Measurements from ENCODE around the gene GPC5. TPM values are rescaled to one million over a fixed set of nuclear protein-coding genes. Genes with fewer than 3 reads are reported as not detected.

The GPC5 gene
- total and polyA plus RNA-seq, 9 of the 15 experiments (the other 6 are each of a cell fraction or from before 2014, with no cell fraction given), result 0.18 to 0.27 TPM; not detected in 7

DNA sequence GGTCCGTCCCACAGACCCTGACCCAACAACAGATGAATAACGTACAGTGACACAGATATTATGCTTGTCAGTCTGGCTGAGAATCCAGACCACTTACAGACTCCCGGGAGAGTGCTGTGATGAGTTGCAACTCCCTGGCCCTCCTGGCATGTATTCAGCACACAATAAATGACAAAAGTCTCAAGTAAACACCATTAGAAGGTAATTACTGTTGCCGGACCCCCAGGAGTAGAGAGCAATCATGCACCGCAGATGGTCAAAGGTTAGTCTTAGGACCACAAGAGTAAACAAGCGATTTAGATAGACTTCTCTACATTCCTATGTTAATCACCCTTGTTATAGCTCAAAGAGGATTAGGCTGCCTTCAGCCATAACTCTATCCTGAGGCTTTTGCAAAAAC lies 1101.8 kb downstream of the GPC5 start:
- no peaks in the 10 kb centered on the region for H3K4me1 ChIP-seq (replicated peaks in 1 of 2; ENCODE audit: control insufficient read depth in 2 of 2, insufficient read depth in 2 of 2, low read length in 2 of 2)
- in situ Hi-C loops (cut with MboI) (no loop called here), intact Hi-C loops (cut with micrococcal nuclease) (no loop called here)
- ATAC-seq (no peak), FAIRE-seq (no peak), DNase-seq (ENCODE audit: extremely low read depth in 1 of 4, low spot score in 3 of 4) (no peak)
- no peaks in the 10 kb centered on the region for H3K27me3 ChIP-seq (ENCODE audit: control insufficient read depth in 2 of 2, insufficient read depth in 2 of 2, low read length in 2 of 2)
- no peak overlapping the region for H3K4me2 ChIP-seq (ENCODE audit: insufficient read depth, low read length)
- H3K36me3 ChIP-seq (ENCODE audit: control insufficient read depth, insufficient read depth, low read length), result no peaks in the 10 kb centered on the region
- H3K79me2 ChIP-seq (ENCODE audit: control insufficient read depth, insufficient read depth, low read length), result no peaks in the 10 kb centered on the region
- no TSS peak for BruUV-seq (replicated peaks)
- no peaks in the 10 kb centered on the region for H3K9me1 ChIP-seq (ENCODE audit: control insufficient read depth, insufficient read depth, low read length)
- H3K9ac ChIP-seq (ENCODE audit: insufficient read depth in 1 of 2, low read depth in 2 of 2, low read length in 2 of 2), result no peak overlapping the region
- H3K9me3 ChIP-seq (replicated peaks; ENCODE audit: control insufficient read depth, insufficient read depth, low read depth, low read length), result peaks cover 8% of the 10 kb centered on the region
- TF ChIP-seq COPS2 (conservative IDR thresholded peaks at IDR 0.05), result no peak
- TF ChIP-seq SETDB1 (IDR thresholded peaks at IDR 0.05; ENCODE audit: low read length), result no peak
- no peak for TF ChIP-seq TBP (optimal IDR thresholded peaks at IDR 0.05; ENCODE audit: low read depth, low read length)
- TF ChIP-seq C11orf30 (IDR thresholded peaks at IDR 0.05; ENCODE audit: low read depth), result no peak
- no peak for TF ChIP-seq FOS (IDR thresholded peaks at IDR 0.05; ENCODE audit: extremely low read depth, insufficient read length)
- no peak for TF ChIP-seq HNRNPLL (IDR thresholded peaks at IDR 0.05; ENCODE audit: low read depth, low read length, poor library complexity, severe bottlenecking)
- TF ChIP-seq TRIM24 (IDR thresholded peaks at IDR 0.05), result no peak
- TF ChIP-seq, protein P1, sequence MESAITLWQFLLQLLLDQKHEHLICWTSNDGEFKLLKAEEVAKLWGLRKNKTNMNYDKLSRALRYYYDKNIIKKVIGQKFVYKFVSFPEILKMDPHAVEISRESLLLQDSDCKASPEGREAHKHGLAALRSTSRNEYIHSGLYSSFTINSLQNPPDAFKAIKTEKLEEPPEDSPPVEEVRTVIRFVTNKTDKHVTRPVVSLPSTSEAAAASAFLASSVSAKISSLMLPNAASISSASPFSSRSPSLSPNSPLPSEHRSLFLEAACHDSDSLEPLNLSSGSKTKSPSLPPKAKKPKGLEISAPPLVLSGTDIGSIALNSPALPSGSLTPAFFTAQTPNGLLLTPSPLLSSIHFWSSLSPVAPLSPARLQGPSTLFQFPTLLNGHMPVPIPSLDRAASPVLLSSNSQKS (CRISPR knock-in tag; IDR thresholded peaks at IDR 0.05), result no peak
- H3K4me3 ChIP-seq, result no peak overlapping the region
- CTCF ChIA-PET (ENCODE audit: low intra/inter-chr PET ratio), result no interaction called here
- H3K27ac ChIP-seq (ENCODE audit: extremely low read depth, low read depth, low read length), result no peak overlapping the region
- H4K20me1 ChIP-seq (replicated peaks; ENCODE audit: control insufficient read depth, insufficient read depth, low read length), result no peaks in the 10 kb centered on the region
- WGBS (ENCODE audit: insufficient coverage, low coverage, missing lambda C conversion rate), result under 1% methylated on average over 6 of the region's 6 CpGs
- H2AFZ ChIP-seq (ENCODE audit: low read depth, low read length), result no peak overlapping the region
- POLR2A ChIA-PET, result no interaction called here
